Left ventricle myocardium inferior (tissue), 1 donor: Measurements from ENCODE around the gene CTRB2. TPM values are rescaled to one million over a fixed set of nuclear protein-coding genes. Genes with fewer than 3 reads are reported as not detected.

Experiments
- DNase-seq: peaks from one replicate; pipeline ENCODE4 v3.0.0-alpha.2; 2020
- H3K27ac ChIP-seq: fragments of 200-600 bp; replicated peaks from 2 replicates; pipeline ENCODE4 v1.8.0; 2021
- H3K27me3 ChIP-seq: fragments of 200-600 bp; 2 replicates; pipeline ENCODE4 v1.8.0; 2021; ENCODE audit warnings: low read depth
- H3K36me3 ChIP-seq: fragments of 200-600 bp; 2 replicates; pipeline ENCODE4 v1.8.0; 2021
- H3K4me1 ChIP-seq: fragments of 200-600 bp; 2 replicates; pipeline ENCODE4 v1.8.0; 2021
- H3K4me3 ChIP-seq: fragments of 200-600 bp; 2 replicates; pipeline ENCODE4 v1.8.0; 2021; ENCODE audit warnings: mild to moderate bottlenecking, moderate library complexity
- H3K9me3 ChIP-seq: fragments of 200-600 bp; replicated peaks from 2 replicates; pipeline ENCODE4 v1.8.0; 2021
- CTCF ChIP-seq: fragments of 200-600 bp; IDR thresholded peaks from 2 replicates; pipeline ENCODE4 v1.8.0; 2021; ENCODE audit warnings: antibody characterized with exemption, mild to moderate bottlenecking, borderline replicate concordance
- intact Hi-C: fragments of 100-400 bp; cut with micrococcal nuclease; formaldehyde crosslinking; loops from one replicate; pipeline ENCODE4 v1.11.0; 2022
- total RNA-seq: library from RNA; stranded (reverse); fragmentation: NEBNext Ultra II Directional; extraction: Animal tissue kit (Norgen Biotek cat#: 25700); gene quantifications from one replicate; pipeline ENCODE4 v1.2.1, GENCODE V29; 2021
- donor health status: DM: no; HTN: yes; CAD: no; lungs with severe emphysema.

CTRB2 gene
- total RNA-seq, 1 donor from 2014 or later, result not detected

- DNase-seq, result no peak
- H3K27ac ChIP-seq, result peak overlapping the region; percentile 53
- no peak overlapping the region for H3K4me3 ChIP-seq
- H3K4me1 ChIP-seq, result peaks cover 44% of the 10 kb centered on the region
- H3K27me3 ChIP-seq, result peaks cover 7% of the 10 kb centered on the region
- intact Hi-C loops, result loop anchor here (5.0 kb wide), 1 partner anchor 158 kb away; no protein-coding TSS in a partner anchor
- H3K36me3 ChIP-seq, result peaks cover 51% of the 10 kb centered on the region
- H3K9me3 ChIP-seq, result no peaks in the 10 kb centered on the region
- no peak for TF ChIP-seq CTCF
Observed at GRCh38 chr16:75229172-75230031, 22.4 kb upstream of the CTRB2 start.

- no peak for DNase-seq
- Histone ChIP-seq H3K9me3 (no peaks in the 10 kb centered on the region), H3K4me3 (no peak overlapping the region), H3K27me3 (peaks cover 10% of the 10 kb centered on the region), H3K4me1 (peaks cover 35% of the 10 kb centered on the region), H3K36me3 (peaks cover 44% of the 10 kb centered on the region), H3K27ac (no peak overlapping the region)
- no peak for TF ChIP-seq CTCF
- intact Hi-C loops, result no loop called here
Observed at GRCh38 chr16:75228143-75228976, 21.4 kb upstream of the CTRB2 start.

GRCh38 chr16:75227361-75228142, 20.6 kb upstream of the CTRB2 start:
- Histone ChIP-seq H3K9me3 (no peaks in the 10 kb centered on the region), H3K27ac (peak overlapping the region; percentile 16), H3K36me3 (peaks cover 36% of the 10 kb centered on the region), H3K4me1 (peaks cover 33% of the 10 kb centered on the region), H3K4me3 (no peak overlapping the region), H3K27me3 (peaks cover 10% of the 10 kb centered on the region)
- DNase-seq, result no peak
- no peak for TF ChIP-seq CTCF
- intact Hi-C loops, result no loop called here

GRCh38 chr16:75226550-75227360, 19.8 kb upstream of the CTRB2 start:
- no peak overlapping the region for H3K4me3 ChIP-seq
- peaks cover 28% of the 10 kb centered on the region for H3K36me3 ChIP-seq
- intact Hi-C loops, result no loop called here
- H3K9me3 ChIP-seq, result no peaks in the 10 kb centered on the region
- H3K4me1 ChIP-seq, result peaks cover 33% of the 10 kb centered on the region
- H3K27me3 ChIP-seq, result peaks cover 10% of the 10 kb centered on the region
- TF ChIP-seq CTCF, result no peak
- no peak for DNase-seq
- H3K27ac ChIP-seq, result no peak overlapping the region
